ENCODE data around the gene MTHFD2L.

MTHFD2L gene

GRCh38 chr4:74260036-74260435 lies 102.1 kb downstream of the MTHFD2L start:
- no peaks in the 10 kb centered on the region for H3K36me3 ChIP-seq (ENCODE audit: low read length)
- no peaks in the 10 kb centered on the region for H3F3A ChIP-seq (ENCODE audit: insufficient read depth)
- H3K9me2 ChIP-seq (replicated peaks; ENCODE audit: insufficient read depth, low read length) = no peaks in the 10 kb centered on the region
- no peaks in the 10 kb centered on the region for H3K79me2 ChIP-seq (ENCODE audit: insufficient read depth, low read length)
- no peak overlapping the region for H2AFZ ChIP-seq (ENCODE audit: low read depth, low read length, severe bottlenecking)
- H3K9ac ChIP-seq (ENCODE audit: low read length) = no peak overlapping the region
- no peak overlapping the region for H3K4me2 ChIP-seq (ENCODE audit: low read depth, low read length, poor library complexity, severe bottlenecking)
- H3K27ac ChIP-seq (ENCODE audit: low read depth, low read length) = no peak overlapping the region
- TF ChIP-seq CTCF (IDR thresholded peaks at IDR 0.05; ENCODE audit: insufficient read depth, low read length, poor library complexity, severe bottlenecking) (no peak), EZH2phosphoT487 (conservative IDR thresholded peaks at IDR 0.05; ENCODE audit: low read length) (no peak)
- no peaks in the 10 kb centered on the region for H4K20me1 ChIP-seq (ENCODE audit: low read depth, low read length)
- H3K27me3 ChIP-seq (ENCODE audit: low read length) = no peaks in the 10 kb centered on the region
- H3K9me3 ChIP-seq (ENCODE audit: insufficient read depth, low read length) = no peaks in the 10 kb centered on the region
- no peak overlapping the region for H3K4me3 ChIP-seq (ENCODE audit: insufficient read depth, low read length, poor library complexity, severe bottlenecking)

- no peaks in the 10 kb centered on the region for H3K36me3 ChIP-seq (ENCODE audit: low read length)
- no peaks in the 10 kb centered on the region for H3K9me2 ChIP-seq (replicated peaks; ENCODE audit: insufficient read depth, low read length)
- no peaks in the 10 kb centered on the region for H4K20me1 ChIP-seq (ENCODE audit: low read depth, low read length)
- no peak overlapping the region for H2AFZ ChIP-seq (ENCODE audit: low read depth, low read length, severe bottlenecking)
- TF ChIP-seq CTCF (IDR thresholded peaks at IDR 0.05; ENCODE audit: insufficient read depth, low read length, poor library complexity, severe bottlenecking) (no peak), EZH2phosphoT487 (conservative IDR thresholded peaks at IDR 0.05; ENCODE audit: low read length) (no peak)
- no peak overlapping the region for H3K9ac ChIP-seq (ENCODE audit: low read length)
- H3K79me2 ChIP-seq (ENCODE audit: insufficient read depth, low read length) = no peaks in the 10 kb centered on the region
- H3K9me3 ChIP-seq (ENCODE audit: insufficient read depth, low read length) = no peaks in the 10 kb centered on the region
- H3F3A ChIP-seq (ENCODE audit: insufficient read depth) = no peaks in the 10 kb centered on the region
- H3K27ac ChIP-seq (ENCODE audit: low read depth, low read length) = no peak overlapping the region
- no peaks in the 10 kb centered on the region for H3K27me3 ChIP-seq (ENCODE audit: low read length)
- no peak overlapping the region for H3K4me3 ChIP-seq (ENCODE audit: insufficient read depth, low read length, poor library complexity, severe bottlenecking)
- no peak overlapping the region for H3K4me2 ChIP-seq (ENCODE audit: low read depth, low read length, poor library complexity, severe bottlenecking)
Observed at GRCh38 chr4:74262522-74262921, 104.6 kb downstream of the MTHFD2L start.

GRCh38 chr4:74263551-74263950 lies 105.6 kb downstream of the MTHFD2L start:
- Histone ChIP-seq H3K27ac (ENCODE audit: low read depth, low read length) (no peak overlapping the region), H3F3A (ENCODE audit: insufficient read depth) (no peaks in the 10 kb centered on the region), H3K27me3 (ENCODE audit: low read length) (no peaks in the 10 kb centered on the region), H3K79me2 (ENCODE audit: insufficient read depth, low read length) (no peaks in the 10 kb centered on the region), H4K20me1 (ENCODE audit: low read depth, low read length) (no peaks in the 10 kb centered on the region), H3K9me2 (replicated peaks; ENCODE audit: insufficient read depth, low read length) (no peaks in the 10 kb centered on the region), H3K4me2 (ENCODE audit: low read depth, low read length, poor library complexity, severe bottlenecking) (no peak overlapping the region), H2AFZ (ENCODE audit: low read depth, low read length, severe bottlenecking) (no peak overlapping the region), H3K9ac (ENCODE audit: low read length) (no peak overlapping the region), H3K36me3 (ENCODE audit: low read length) (no peaks in the 10 kb centered on the region), H3K4me3 (ENCODE audit: insufficient read depth, low read length, poor library complexity, severe bottlenecking) (no peak overlapping the region), H3K9me3 (ENCODE audit: insufficient read depth, low read length) (no peaks in the 10 kb centered on the region)
- no peak for TF ChIP-seq CTCF (IDR thresholded peaks at IDR 0.05; ENCODE audit: insufficient read depth, low read length, poor library complexity, severe bottlenecking)
- no peak for TF ChIP-seq EZH2phosphoT487 (conservative IDR thresholded peaks at IDR 0.05; ENCODE audit: low read length)
